Stimulated activated CD8-positive, alpha-beta memory T cell treated with anti-CD3 and anti-CD28 coated beads, Interleukin-15, amount 100 ng/mL, for 24 hours (primary cell): ENCODE measurements around the gene ACTMAP.
A peak's percentile ranks its signal among the peaks of the same experiment; 100 is the strongest.
"Not testable (repeated sequence)": the region's sequence is repeated elsewhere in the genome, so short reads cannot be mapped to it uniquely, and the experiment has no call there.

Experiments
- DNase-seq: peaks from one replicate; pipeline ENCODE4 v3.0.0-alpha.2; 2020; ENCODE audit warnings: low read depth

The ACTMAP gene, protein sequence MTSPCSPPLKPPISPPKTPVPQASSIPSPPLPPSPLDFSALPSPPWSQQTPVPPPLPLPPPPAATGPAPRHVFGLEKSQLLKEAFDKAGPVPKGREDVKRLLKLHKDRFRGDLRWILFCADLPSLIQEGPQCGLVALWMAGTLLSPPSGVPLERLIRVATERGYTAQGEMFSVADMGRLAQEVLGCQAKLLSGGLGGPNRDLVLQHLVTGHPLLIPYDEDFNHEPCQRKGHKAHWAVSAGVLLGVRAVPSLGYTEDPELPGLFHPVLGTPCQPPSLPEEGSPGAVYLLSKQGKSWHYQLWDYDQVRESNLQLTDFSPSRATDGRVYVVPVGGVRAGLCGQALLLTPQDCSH

DNA sequence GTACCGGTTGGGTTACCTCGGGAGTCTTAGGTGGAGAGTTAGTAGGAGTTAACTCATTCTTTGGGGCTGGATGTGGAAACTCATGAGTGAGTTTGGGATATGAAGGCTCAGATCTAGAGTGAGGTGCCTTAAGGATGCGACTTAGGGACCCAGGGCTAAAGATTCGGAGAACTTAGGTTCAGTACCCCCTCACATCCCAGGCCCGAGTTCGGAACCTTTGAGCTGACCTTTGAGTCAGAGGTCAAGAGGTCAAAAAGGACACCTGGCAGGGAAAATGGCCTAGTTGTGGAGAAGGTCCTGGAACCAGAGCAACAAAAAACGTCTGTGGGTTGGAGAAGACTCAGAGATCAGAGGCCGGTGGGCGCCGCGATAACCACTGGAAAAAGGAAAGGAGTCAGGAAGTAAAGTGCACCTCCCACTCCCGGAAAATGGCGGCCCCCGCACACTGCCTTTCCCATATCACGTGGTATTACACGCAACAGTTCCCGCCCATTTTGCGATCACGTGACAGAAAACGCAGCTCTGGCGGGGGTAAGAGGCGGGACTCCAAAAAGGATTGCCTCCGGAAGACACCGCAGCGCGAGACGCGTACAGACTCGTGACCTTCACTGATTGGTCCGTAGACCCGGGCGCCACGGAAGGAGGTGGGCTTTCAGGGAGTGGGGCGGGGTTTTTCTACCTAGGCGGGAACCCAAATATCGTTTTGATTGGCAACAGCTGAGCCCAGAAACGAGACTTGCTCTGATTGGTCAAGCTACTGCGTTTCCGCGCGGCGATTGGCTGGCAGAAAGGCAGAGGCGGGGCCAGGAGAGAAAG, at the start of gene ACTMAP:
Gene ACTMAP, minus strand, starts transcription at position 420 of the 816 bp plus-strand sequence. CDS start 674 bp downstream, outside the sequence.
- DNase-seq: peak; percentile 89

GRCh38 chr19:40799558-40800338, 49.5 kb upstream of the ACTMAP start:
- DNase-seq: no peak

- peak; percentile 99 for DNase-seq
Observed at GRCh38 chr19:40798683-40799557, 48.6 kb upstream of the ACTMAP start, which contains the start of gene EGLN2. Gene EGLN2, plus strand, starts transcription at chr19:40799191. Its CDS starts 1,382 bp downstream, at chr19:40800573.

GRCh38 chr19:40797963-40798682, 47.8 kb upstream of the ACTMAP start:
- no peak for DNase-seq

- no peak for DNase-seq
Observed at GRCh38 chr19:40797166-40797962, 47.1 kb upstream of the ACTMAP start.

DNA sequence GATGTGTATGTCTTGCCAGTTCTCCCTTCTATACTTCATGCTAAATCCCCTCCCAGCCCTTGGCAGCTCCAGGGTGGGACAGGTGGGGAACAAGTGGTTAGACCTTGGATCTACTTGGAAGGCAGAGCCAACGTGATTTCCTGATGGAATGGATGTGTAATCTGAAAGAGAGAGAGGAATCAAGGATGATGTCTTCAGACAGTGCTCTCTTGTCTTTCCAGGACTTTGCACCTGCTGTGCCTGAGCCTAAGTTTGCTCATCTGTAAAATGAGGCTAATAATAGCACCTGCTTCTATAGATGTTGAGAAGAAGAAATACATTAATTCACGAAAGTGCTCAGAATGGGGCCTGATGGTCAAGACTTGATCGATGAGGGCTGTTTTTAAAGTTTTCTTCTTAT, 41.7 kb upstream of the ACTMAP start:
- DNase-seq: no peak

- DNase-seq: no peak
Observed at GRCh38 chr19:40791349-40791748, 41.1 kb upstream of the ACTMAP start.

- no peak for DNase-seq
Observed at GRCh38 chr19:40786060-40787037, 36.1 kb upstream of the ACTMAP start.

DNA sequence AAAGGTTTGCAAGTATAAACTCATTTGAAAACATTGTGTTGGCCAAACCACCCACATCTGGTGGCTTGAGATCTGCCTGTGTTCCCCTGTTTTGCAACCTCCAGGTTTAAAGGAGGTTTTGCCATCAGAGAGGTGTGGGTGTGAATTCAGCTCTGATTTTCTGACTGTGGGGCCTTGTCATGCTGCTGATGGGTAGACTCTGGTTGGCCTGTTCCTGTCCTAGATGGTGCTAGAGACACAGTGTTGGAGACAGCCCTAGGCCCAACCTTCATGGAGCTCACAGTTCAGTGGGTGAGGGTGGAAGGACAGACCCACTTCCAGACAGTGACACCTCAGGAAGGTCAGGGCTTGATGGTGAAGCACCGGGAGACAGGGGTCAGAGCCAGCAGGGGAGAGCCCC, 35.2 kb upstream of the ACTMAP start:
- no peak for DNase-seq

GRCh38 chr19:40784146-40784545, 33.9 kb upstream of the ACTMAP start:
- not testable (repeated sequence) for DNase-seq

GRCh38 chr19:40783711-40784110, 33.4 kb upstream of the ACTMAP start:
- DNase-seq: no peak

- DNase-seq: no peak
Observed at GRCh38 chr19:40781140-40781539, 30.9 kb upstream of the ACTMAP start.

DNA sequence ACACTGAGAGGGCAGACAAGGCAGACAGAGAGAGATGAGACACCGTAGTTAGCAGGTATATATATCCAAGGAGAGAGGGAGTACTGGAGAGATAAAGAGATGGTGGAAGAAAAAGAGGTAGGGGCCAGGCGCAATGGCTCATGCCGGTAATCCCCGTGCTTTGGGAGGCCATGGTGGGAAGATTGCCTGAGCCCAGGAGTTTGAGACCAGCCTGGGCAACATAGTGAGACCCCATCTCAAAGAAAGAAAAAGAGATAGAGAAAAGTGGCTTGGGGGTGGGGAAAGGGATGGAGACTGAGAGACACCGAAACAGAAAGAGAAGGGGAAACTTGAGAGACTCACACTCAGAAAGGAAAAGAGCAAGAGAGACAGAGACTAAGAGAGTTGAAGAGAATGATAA, 30.3 kb upstream of the ACTMAP start:
- no peak for DNase-seq

DNA sequence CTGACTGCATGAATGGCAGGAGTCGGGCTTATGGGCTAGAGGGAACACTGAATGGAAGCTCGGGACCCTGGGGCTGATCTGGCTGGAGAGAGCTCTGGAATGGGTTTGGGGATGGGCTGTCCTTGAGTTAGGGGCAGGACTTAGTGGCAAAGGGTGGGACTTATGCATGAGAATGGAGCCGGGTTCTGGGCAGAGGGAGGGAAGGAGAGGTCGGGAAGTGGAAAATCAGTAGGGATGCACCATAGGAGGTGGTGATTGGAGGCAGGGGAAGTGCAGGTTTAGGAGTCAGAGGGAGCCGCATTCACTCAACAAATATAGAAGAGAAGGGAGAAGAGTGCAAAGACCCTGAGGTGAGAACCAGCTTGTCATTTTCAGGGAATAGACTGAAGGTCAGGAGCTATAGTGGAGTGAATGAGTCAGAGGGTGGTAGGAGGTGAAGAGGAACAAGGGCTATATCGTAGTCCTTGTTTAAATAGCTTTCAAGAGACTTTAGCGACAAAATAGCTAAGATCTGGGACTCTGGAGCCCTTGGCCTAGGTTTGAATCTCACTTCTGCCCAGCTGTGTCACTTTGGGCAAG, 28.5 kb upstream of the ACTMAP start:
- no peak for DNase-seq

DNA sequence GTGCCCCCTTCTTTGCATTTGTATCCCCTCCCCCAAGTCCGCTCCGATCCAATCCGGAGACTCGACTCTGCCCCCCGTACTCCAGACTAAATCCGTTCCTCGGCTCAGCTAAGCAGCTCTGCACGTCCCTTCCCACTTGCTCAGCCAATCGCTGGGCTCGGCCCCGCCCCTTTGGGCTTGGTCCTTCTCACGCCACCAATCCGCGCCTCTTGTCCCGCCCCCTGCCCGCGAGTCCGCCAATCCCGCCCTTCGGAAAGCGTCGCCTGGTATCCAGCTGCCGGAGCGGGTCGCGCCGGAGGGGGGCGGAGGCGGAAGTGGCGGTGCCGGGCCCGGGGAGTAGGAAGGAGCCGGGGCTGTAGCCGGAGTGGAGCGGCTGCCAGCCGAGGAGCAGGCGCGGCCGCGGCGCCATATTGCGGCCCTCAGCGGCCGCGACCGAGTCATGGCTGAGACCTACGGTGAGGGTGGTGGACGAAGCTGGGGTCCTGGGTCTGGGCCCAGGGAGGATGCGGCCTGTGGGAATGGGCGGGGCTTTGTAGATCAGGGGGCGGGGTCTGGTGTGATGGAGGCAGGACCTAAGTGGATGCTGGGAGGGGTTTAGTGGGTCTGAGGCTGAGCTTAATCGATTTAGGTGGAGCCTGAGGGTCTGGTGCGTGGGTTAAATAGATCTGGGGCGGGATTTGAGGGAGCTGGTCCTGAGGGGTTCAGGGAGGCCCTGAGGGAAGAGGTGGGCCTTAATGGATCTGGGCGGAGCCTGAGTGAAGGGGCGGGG, 27.8 kb upstream of the ACTMAP start, which contains the start of gene RAB4B:
Gene RAB4B, plus strand, starts transcription at position 311 of the 769 bp plus-strand sequence. Its CDS starts 129 bp downstream, at position 440.
- peak; percentile 94 for DNase-seq

- no peak for DNase-seq
Observed at GRCh38 chr19:40777645-40777936, 27.3 kb upstream of the ACTMAP start.

DNA sequence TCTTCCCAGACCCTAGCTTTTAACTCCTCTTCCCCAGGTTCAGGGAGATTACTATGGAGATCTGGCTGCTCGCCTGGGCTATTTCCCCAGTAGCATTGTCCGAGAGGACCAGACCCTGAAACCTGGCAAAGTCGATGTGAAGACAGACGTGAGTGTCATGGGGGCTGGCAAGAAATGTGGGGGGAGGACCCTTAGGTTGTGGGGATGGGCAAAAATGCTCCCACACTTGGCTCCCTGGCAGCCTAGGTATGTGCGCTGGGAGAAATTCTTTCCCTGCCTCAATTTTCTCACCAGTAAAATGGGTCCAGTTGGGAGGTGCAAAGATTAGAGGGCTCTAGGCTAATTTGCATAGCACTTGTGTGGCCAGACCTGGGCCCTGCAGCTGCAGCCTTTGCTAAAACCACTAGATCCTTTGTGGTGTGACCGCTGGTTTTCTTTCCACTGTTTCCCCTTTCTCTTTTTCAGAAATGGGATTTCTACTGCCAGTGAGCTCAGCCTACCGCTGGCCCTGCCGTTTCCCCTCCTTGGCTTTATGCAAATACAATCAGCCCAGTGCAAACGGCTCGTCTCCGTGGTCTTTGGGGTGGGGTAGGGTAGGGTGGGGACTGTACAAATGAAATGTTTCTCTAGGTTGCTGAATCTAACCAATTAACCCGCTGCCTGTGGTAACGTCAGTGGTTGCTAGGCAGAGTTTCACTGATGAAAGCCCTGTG, 26.8 kb upstream of the ACTMAP start:
- peak; percentile 50 for DNase-seq
